ENCODE data around the gene AGPAT1.
"Not testable (repeated sequence)": the region's sequence is repeated elsewhere in the genome, so short reads cannot be mapped to it uniquely, and the experiment has no call there.

Gene AGPAT1

GRCh38 chr6:32149932-32150870 lies 25.7 kb downstream of the AGPAT1 start:
- DNase-seq (ENCODE audit: low read depth), result no peak
- TF ChIP-seq CTCF (IDR thresholded peaks at IDR 0.05; ENCODE audit: control insufficient read depth, extremely low read depth, insufficient read depth), result no peak
- no peak overlapping the region for H3K4me3 ChIP-seq (ENCODE audit: low read depth, low read length)

- no peak overlapping the region for H3K4me3 ChIP-seq (ENCODE audit: low read depth, low read length)
- TF ChIP-seq CTCF (IDR thresholded peaks at IDR 0.05; ENCODE audit: control insufficient read depth, extremely low read depth, insufficient read depth), result no peak
- no peak for DNase-seq (ENCODE audit: low read depth)
These were observed 26.7 kb downstream of the AGPAT1 start for GRCh38 chr6:32149092-32149755.

GRCh38 chr6:32148289-32149091 lies 27.4 kb downstream of the AGPAT1 start:
- H3K4me3 ChIP-seq (ENCODE audit: low read depth, low read length), result no peak overlapping the region
- no peak for TF ChIP-seq CTCF (IDR thresholded peaks at IDR 0.05; ENCODE audit: control insufficient read depth, extremely low read depth, insufficient read depth)
- no peak for DNase-seq (ENCODE audit: low read depth)

GRCh38 chr6:32147401-32148132 lies 28.3 kb downstream of the AGPAT1 start:
- no peak for DNase-seq (ENCODE audit: low read depth)
- no peak for TF ChIP-seq CTCF (IDR thresholded peaks at IDR 0.05; ENCODE audit: control insufficient read depth, extremely low read depth, insufficient read depth)
- no peak overlapping the region for H3K4me3 ChIP-seq (ENCODE audit: low read depth, low read length)

- TF ChIP-seq CTCF (IDR thresholded peaks at IDR 0.05; ENCODE audit: control insufficient read depth, extremely low read depth, insufficient read depth), result no peak
- no peak overlapping the region for H3K4me3 ChIP-seq (ENCODE audit: low read depth, low read length)
- no peak for DNase-seq (ENCODE audit: low read depth)
These were observed 29.2 kb downstream of the AGPAT1 start for GRCh38 chr6:32146687-32147086.

- no peak for TF ChIP-seq CTCF (IDR thresholded peaks at IDR 0.05; ENCODE audit: control insufficient read depth, extremely low read depth, insufficient read depth)
- H3K4me3 ChIP-seq (ENCODE audit: low read depth, low read length), result no peak overlapping the region
- no peak for DNase-seq (ENCODE audit: low read depth)
These were observed 29.6 kb downstream of the AGPAT1 start for GRCh38 chr6:32146287-32146686.

- DNase-seq (ENCODE audit: low read depth); H3K4me3 ChIP-seq (ENCODE audit: low read depth, low read length): not testable (repeated sequence)
These were observed 31.6 kb downstream of the AGPAT1 start for GRCh38 chr6:32144238-32144637.
